A673 (cell line): Measurements from ENCODE around the gene TEX2. TPM values are rescaled to one million over a fixed set of nuclear protein-coding genes. Genes with fewer than 3 reads are reported as not detected.

Experiments
- BruUV-seq: library from RNA; stranded (reverse); fragments of 400-500 nt; replicated peaks from 2 replicates; lab custom pipeline; 2021; lab: Mats Ljungman, UMichigan
- CTCF ChIA-PET: fragments of 300-600 bp; sonication (Branson Sonifier 250); formaldehyde crosslinking; loops from one replicate; lab custom pipeline; 2022; ENCODE audit warnings: antibody characterized with exemption; lab: Charles Lee
- POLR2A ChIA-PET: fragments of 300-600 bp; sonication (Branson Sonifier 250); formaldehyde crosslinking; loops from one replicate; lab custom pipeline; 2022; ENCODE audit warnings: antibody characterized with exemption; ENCODE audit not compliant: low non-redundant PET; lab: Charles Lee
- DNase-seq: peaks from one replicate; pipeline ENCODE4 v3.0.0-alpha.2; 2015; ENCODE audit warnings: low spot score
- H3K27ac ChIP-seq: fragments of 200-600 bp; sonication (generic); 2 replicates; pipeline ENCODE4 v1.5.1; 2016; ENCODE audit warnings: mixed run types, low read depth, mild to moderate bottlenecking, mixed read lengths, antibody characterized with exemption, low read length; ENCODE audit not compliant: poor library complexity, severe bottlenecking
- H3K27me3 ChIP-seq: fragments of 200-600 bp; sonication (generic); replicated peaks from 2 replicates; pipeline ENCODE4 v1.6.1; 2017; ENCODE audit warnings: mixed run types, low read depth, mild to moderate bottlenecking, mixed read lengths, antibody characterized with exemption, low read length; ENCODE audit not compliant: insufficient read depth, poor library complexity
- H3K36me3 ChIP-seq: fragments of 200-600 bp; sonication (generic); 2 replicates; pipeline ENCODE4 v1.6.1; 2016; ENCODE audit warnings: mixed run types, mild to moderate bottlenecking, mixed read lengths, antibody characterized with exemption, low read length; ENCODE audit not compliant: insufficient read depth, poor library complexity, severe bottlenecking
- H3K4me1 ChIP-seq: fragments of 200-600 bp; sonication (generic); 2 replicates; pipeline ENCODE4 v1.6.1; 2017; ENCODE audit warnings: mixed run types, mild to moderate bottlenecking, mixed read lengths, antibody characterized with exemption, low read length; ENCODE audit not compliant: insufficient read depth, poor library complexity, severe bottlenecking
- H3K4me3 ChIP-seq: fragments of 200-600 bp; sonication (generic); 2 replicates; pipeline ENCODE4 v1.5.1; 2016; ENCODE audit warnings: low read depth, mixed run types, mild to moderate bottlenecking, mixed read lengths, low read length; ENCODE audit not compliant: poor library complexity, severe bottlenecking
- H3K9me3 ChIP-seq: fragments of 200-600 bp; sonication (generic); 2 replicates; pipeline ENCODE4 v1.6.1; 2016; ENCODE audit warnings: mixed run types, low read depth, mild to moderate bottlenecking, mixed read lengths, antibody characterized with exemption, low read length; ENCODE audit not compliant: poor library complexity, severe bottlenecking
- EZH2 ChIP-seq: fragments of 200-600 bp; sonication (generic); IDR thresholded peaks from 2 replicates; pipeline ENCODE4 v1.6.1; 2017; ENCODE audit warnings: borderline replicate concordance, low read depth, mild to moderate bottlenecking, mixed read lengths, antibody characterized with exemption, low read length; ENCODE audit not compliant: poor library complexity, severe bottlenecking
- intact Hi-C: fragments of 100-400 bp; cut with micrococcal nuclease; formaldehyde crosslinking; loops from one replicate; pipeline ENCODE4 v1.10.0; 2022; ENCODE audit not compliant: unreplicated experiment
- total RNA-seq: library from RNA; stranded (reverse); gene quantifications from 2 replicates; pipeline ENCODE4 v1.2.3, GENCODE V29; 2021
- TF ChIP-seq, protein P1 (sequence below): fragments of 300-800, 200-600 bp; sonication (generic); conservative IDR thresholded peaks from 2 replicates; pipeline ENCODE4 v1.5.1; 2017; ENCODE audit warnings: low read depth, mild to moderate bottlenecking, antibody characterized with exemption, low read length, moderate library complexity, mixed read lengths

Gene TEX2
- total RNA-seq, 1 experiment from 2014 or later: 16.1 TPM

DNA sequence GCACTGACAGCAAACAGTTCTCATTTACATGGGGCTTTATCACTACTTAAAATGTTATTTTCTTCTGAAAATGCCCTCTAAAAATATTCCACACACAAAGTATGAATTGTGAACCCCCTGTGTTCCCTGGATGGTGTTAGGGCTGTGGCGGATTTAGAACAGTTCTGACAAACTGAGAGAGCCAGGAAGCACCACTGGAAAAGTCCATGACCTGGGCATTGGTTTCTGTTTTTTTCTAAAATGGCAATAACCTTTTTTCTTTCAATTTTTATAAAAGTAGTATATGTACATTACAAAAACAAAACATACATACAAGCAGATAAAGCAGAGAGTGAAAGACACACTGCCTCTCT, 112.1 kb downstream of the TEX2 start:
- Histone ChIP-seq H3K9me3 (no peaks in the 10 kb centered on the region), H3K27ac (no peak overlapping the region), H3K36me3 (peaks cover 16% of the 10 kb centered on the region), H3K4me1 (peaks cover 4% of the 10 kb centered on the region), H3K4me3 (no peak overlapping the region), H3K27me3 (no peaks in the 10 kb centered on the region)
- no TSS peak for BruUV-seq
- intact Hi-C loops: no loop called here
- DNase-seq: no peak
- CTCF ChIA-PET: no interaction called here
- TF ChIP-seq, protein P1, sequence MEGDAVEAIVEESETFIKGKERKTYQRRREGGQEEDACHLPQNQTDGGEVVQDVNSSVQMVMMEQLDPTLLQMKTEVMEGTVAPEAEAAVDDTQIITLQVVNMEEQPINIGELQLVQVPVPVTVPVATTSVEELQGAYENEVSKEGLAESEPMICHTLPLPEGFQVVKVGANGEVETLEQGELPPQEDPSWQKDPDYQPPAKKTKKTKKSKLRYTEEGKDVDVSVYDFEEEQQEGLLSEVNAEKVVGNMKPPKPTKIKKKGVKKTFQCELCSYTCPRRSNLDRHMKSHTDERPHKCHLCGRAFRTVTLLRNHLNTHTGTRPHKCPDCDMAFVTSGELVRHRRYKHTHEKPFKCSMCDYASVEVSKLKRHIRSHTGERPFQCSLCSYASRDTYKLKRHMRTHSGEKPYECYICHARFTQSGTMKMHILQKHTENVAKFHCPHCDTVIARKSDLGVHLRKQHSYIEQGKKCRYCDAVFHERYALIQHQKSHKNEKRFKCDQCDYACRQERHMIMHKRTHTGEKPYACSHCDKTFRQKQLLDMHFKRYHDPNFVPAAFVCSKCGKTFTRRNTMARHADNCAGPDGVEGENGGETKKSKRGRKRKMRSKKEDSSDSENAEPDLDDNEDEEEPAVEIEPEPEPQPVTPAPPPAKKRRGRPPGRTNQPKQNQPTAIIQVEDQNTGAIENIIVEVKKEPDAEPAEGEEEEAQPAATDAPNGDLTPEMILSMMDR: no peak
- TF ChIP-seq EZH2: no peak
- POLR2A ChIA-PET: no interaction called here

DNA sequence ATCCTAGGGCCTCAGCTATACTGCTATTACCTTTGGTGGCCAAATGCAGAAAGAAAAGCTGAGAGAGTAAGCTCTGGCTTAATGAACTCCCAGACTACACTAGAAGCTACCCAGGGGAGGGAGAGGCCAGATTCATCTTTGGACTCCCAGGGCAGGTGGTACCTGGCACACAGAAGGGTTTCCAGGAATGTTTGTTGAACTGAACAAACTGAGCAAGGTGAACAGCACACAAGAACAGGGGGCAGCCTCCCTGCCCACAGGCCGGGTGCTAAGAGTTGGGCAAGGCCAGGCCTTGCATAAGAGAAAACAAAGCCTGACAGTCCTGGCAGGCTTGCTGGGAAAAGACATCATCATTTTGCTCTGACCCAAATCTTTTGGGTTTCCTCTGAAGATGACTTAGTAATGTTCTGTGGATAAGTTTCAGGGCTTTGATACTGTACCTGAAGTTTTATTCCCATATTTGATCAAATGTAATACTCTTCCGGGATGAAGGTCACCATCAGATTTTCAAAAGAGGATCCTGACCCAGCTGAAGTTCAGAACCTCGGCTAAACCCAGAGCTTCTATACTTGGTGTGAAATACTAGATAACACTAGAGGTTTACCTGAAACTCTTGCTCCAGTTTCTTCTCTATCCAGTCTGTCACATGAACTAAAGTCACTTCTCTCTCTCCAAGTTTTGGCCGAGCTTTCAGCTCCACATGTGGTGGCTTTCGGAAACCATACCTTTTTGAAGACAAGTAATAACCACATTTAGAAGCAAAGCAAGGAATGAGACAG, 112.6 kb downstream of the TEX2 start:
- H3K4me1 ChIP-seq: peaks cover 4% of the 10 kb centered on the region
- no peaks in the 10 kb centered on the region for H3K27me3 ChIP-seq
- peaks cover 16% of the 10 kb centered on the region for H3K36me3 ChIP-seq
- CTCF ChIA-PET: no interaction called here
- no peak for TF ChIP-seq EZH2
- TF ChIP-seq, protein P1: no peak
- H3K9me3 ChIP-seq: no peaks in the 10 kb centered on the region
- POLR2A ChIA-PET: no interaction called here
- no TSS peak for BruUV-seq
- DNase-seq: no peak
- intact Hi-C loops: no loop called here
- H3K4me3 ChIP-seq: no peak overlapping the region
- H3K27ac ChIP-seq: no peak overlapping the region

DNA sequence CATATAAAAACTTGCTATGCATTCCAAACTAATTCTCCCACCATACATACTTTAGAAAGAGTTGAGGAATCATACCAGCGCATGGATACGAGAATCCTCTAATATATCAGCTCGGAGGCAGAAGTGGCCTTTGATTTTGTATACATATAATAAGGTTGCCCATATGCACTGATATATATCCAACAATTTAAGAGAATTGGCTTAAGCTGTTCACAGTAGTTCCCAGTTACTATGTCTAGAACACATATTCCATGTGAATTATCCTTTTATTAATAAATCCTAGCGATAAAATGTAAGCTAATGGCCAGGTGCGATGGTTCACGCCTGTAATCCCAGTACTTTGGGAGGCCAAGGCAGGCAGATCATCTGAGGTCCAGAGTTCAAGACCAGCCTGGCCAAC, 113.9 kb downstream of the TEX2 start:
- no peaks in the 10 kb centered on the region for H3K9me3 ChIP-seq
- ChIA-PET CTCF (no interaction called here), POLR2A (no interaction called here)
- no peak for DNase-seq
- peaks cover 4% of the 10 kb centered on the region for H3K4me1 ChIP-seq
- no peak overlapping the region for H3K4me3 ChIP-seq
- TF ChIP-seq EZH2: no peak
- TF ChIP-seq, protein P1: no peak
- H3K27me3 ChIP-seq: no peaks in the 10 kb centered on the region
- intact Hi-C loops: loop anchor here (5.0 kb wide), 1 partner anchor 113 kb away; the partner anchor contains the start of gene TEX2
- H3K27ac ChIP-seq: peak overlapping the region; percentile 94
- no TSS peak for BruUV-seq
- H3K36me3 ChIP-seq: peaks cover 16% of the 10 kb centered on the region
